K562 (cell line): ENCODE data around the gene RNASEH2A. TPM values are rescaled to one million over a fixed set of nuclear protein-coding genes. Genes with fewer than 3 reads are reported as not detected.
A peak's percentile ranks its signal among the peaks of the same experiment; 100 is the strongest.

Source experiments
- CHAMP1 ChIP-seq: fragments of 450-650 bp; IDR thresholded peaks from 2 replicates; pipeline ENCODE4 v1.6.1; 2016; ENCODE audit warnings: mild to moderate bottlenecking
- COPS2 ChIP-seq: fragments of 450-650 bp; conservative IDR thresholded peaks from 2 replicates; pipeline ENCODE4 v1.6.1; 2016; ENCODE audit warnings: mild to moderate bottlenecking, moderate library complexity
- CUX1 ChIP-seq: fragments of 200-800 bp; sonication (Bioruptor generic); IDR thresholded peaks from 2 replicates; pipeline ENCODE4 v1.6.1; 2016; ENCODE audit warnings: missing genetic modification characterization, missing compliant biosample characterization
- E2F3 ChIP-seq: fragments of 250-450 bp; sonication (Bioruptor Pico); IDR thresholded peaks from 2 replicates; pipeline ENCODE4 v1.4.0; 2020; ENCODE audit warnings: mild to moderate bottlenecking
- HDAC6 ChIP-seq: IDR thresholded peaks from 2 replicates; pipeline ENCODE4 v1.6.1; 2012; ENCODE audit warnings: low read depth, mild to moderate bottlenecking, control low read depth, inconsistent platforms, low read length, moderate library complexity
- MLX ChIP-seq, 2 experiments: fragments of 450-650 bp in 1 of 2; sonication (generic) in 1 of 2; formaldehyde crosslinking; conservative IDR thresholded peaks; 2 replicates each; pipeline versions ENCODE4 v1.4.0 to v1.8.1; 2020 to 2022; ENCODE audit warnings: mild to moderate bottlenecking in 1 of 2, missing genetic modification reagents in 1 of 2
- NRF1 ChIP-seq, 2 experiments: fragments of 450-650 bp; IDR thresholded peaks in 1 of 2; conservative IDR thresholded peaks in 1 of 2; 2 replicates each; pipeline ENCODE4 v1.6.1; 2014; ENCODE audit warnings: mild to moderate bottlenecking in 2 of 2
- POLR2G ChIP-seq: fragments of 200-400 bp; formaldehyde crosslinking; IDR thresholded peaks from 2 replicates; pipeline ENCODE4 v1.6.1; 2017; ENCODE audit warnings: low read depth, mild to moderate bottlenecking, antibody characterized with exemption, low read length, moderate library complexity
- SMAD2 ChIP-seq: fragments of 150-350 bp; IDR thresholded peaks from 2 replicates; pipeline ENCODE4 v1.6.1; 2014; ENCODE audit warnings: low read depth, mild to moderate bottlenecking, low read length
- SMARCA4 ChIP-seq: fragments of 450-650 bp; IDR thresholded peaks from 2 replicates; pipeline ENCODE4 v1.6.1; 2016
- SMARCE1 ChIP-seq: fragments of 450-650 bp; IDR thresholded peaks from 2 replicates; pipeline ENCODE4 v1.7.1; 2016; ENCODE audit warnings: mild to moderate bottlenecking
- TRIM28 ChIP-seq: fragments of 450-650 bp; IDR thresholded peaks from 2 replicates; pipeline ENCODE4 v1.6.1; 2017
- ZBTB43 ChIP-seq: sonication (generic); formaldehyde crosslinking; IDR thresholded peaks from 2 replicates; pipeline ENCODE4 v1.8.0; 2023; ENCODE audit warnings: mild to moderate bottlenecking, missing genetic modification reagents
- ZBTB8A ChIP-seq: fragments of 450-650 bp; IDR thresholded peaks from 2 replicates; pipeline ENCODE4 v1.6.1; 2018; ENCODE audit warnings: mild to moderate bottlenecking, moderate library complexity; ENCODE audit not compliant: partially characterized antibody
- ZKSCAN8 ChIP-seq: fragments of 200-800 bp; sonication (Bioruptor generic); IDR thresholded peaks from 2 replicates; pipeline ENCODE4 v1.6.1; 2016; ENCODE audit warnings: missing genetic modification characterization, missing compliant biosample characterization
- ZNF561 ChIP-seq: fragments of 450-650 bp; formaldehyde crosslinking; conservative IDR thresholded peaks from 2 replicates; pipeline ENCODE4 v1.4.0; 2020; ENCODE audit warnings: mild to moderate bottlenecking, moderate library complexity
- ZNF75A ChIP-seq: fragments of 450-650 bp; formaldehyde crosslinking; IDR thresholded peaks from 2 replicates; pipeline ENCODE4 v1.4.0; 2020; ENCODE audit warnings: mild to moderate bottlenecking
- ZNF778 ChIP-seq: fragments of 450-650 bp; formaldehyde crosslinking; IDR thresholded peaks from 2 replicates; pipeline ENCODE4 v1.4.0; 2020; ENCODE audit warnings: mild to moderate bottlenecking, moderate library complexity
- polyA plus RNA-seq, 8 experiments: library from polyadenylated mRNA; depleted of rRNA in 4 of 8; stranded (reverse) in 5 of 8; unstranded in 3 of 8; fragments of >200 nt; fragmentation: Nextera tagmentation in 2 of 8; fragmentation: Illumina TruSeq in 1 of 8; extraction: Ambion mirVana in 2 of 8; extraction: Trizol in 1 of 8; gene quantifications; 2 replicates each; pipeline versions ENCODE4 v1.2.1 to v1.2.3, GENCODE V29; 2011 to 2014; ENCODE audit warnings: inconsistent platforms in 1 of 8, missing spikeins in 1 of 8
- total RNA-seq, 7 experiments: library from RNA; depleted of rRNA in 6 of 7; stranded (reverse); fragments of >200 nt in 6 of 7; fragmentation: Illumina TruSeq in 2 of 7; extraction: Trizol in 2 of 7; gene quantifications; 2 replicates each; pipeline versions ENCODE4 v1.2.1 to v1.2.3, GENCODE V29; 2011 to 2021; ENCODE audit warnings: low replicate concordance in 1 of 7
- TF ChIP-seq, protein P1 (sequence below): fragments of 450-650 bp; IDR thresholded peaks from 2 replicates; pipeline ENCODE4 v1.6.1; 2016; ENCODE audit warnings: antibody characterized with exemption

The RNASEH2A gene
- total and polyA plus RNA-seq, 9 of the 15 experiments (the other 6 are each of a cell fraction or from before 2014, with no cell fraction given), result 22.3 to 78.0 (median 61.7) TPM

GRCh38 chr19:12788682-12789097 is 17.7 kb upstream of the RNASEH2A start (continued):
- TF ChIP-seq ZKSCAN8 (no peak), COPS2 (no peak), HDAC6 (no peak), SMARCE1 (peak; percentile 31; the same call in 1 of the 2 replicates), ZNF561 (CRISPR knock-in tag) (no peak), POLR2G (peak; percentile 73), ZBTB8A (no peak), ZBTB43 (CRISPR knock-in tag) (no peak), TRIM28 (no peak), CUX1 (CRISPR knock-in tag) (no peak), MLX (CRISPR knock-in tag; conservative IDR thresholded peaks at IDR 0.05) (no peak), ZNF778 (no peak), E2F3 (CRISPR knock-in tag) (0 out of 2 replicates have a peak, but pooled peaks have one; percentile 60), SMAD2 (no peak), NRF1 (conservative IDR thresholded peaks at IDR 0.05 in 1 of 2, IDR thresholded peaks at IDR 0.05 in 1 of 2) (no peak), CHAMP1 (no peak), SMARCA4 (peak; percentile 41; the same call in 1 of the 2 replicates), ZNF75A (CRISPR knock-in tag) (no peak)
- TF ChIP-seq, protein P1, sequence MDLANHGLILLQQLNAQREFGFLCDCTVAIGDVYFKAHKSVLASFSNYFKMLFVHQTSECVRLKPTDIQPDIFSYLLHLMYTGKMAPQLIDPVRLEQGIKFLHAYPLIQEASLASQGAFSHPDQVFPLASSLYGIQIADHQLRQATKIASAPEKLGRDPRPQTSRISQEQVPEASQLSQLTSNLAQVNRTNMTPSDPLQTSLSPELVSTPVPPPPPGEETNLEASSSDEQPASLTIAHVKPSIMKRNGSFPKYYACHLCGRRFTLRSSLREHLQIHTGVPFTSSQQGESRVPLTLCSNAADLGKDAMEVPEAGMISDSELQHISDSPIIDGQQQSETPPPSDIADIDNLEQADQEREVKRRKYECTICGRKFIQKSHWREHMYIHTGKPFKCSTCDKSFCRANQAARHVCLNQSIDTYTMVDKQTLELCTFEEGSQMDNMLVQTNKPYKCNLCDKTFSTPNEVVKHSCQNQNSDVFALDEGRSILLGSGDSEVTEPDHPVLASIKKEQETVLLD, result no peak
